Glomerular visceral epithelial cell (primary cell): ENCODE measurements around the gene TRIM60.
"Not testable (repeated sequence)": the region's sequence is repeated elsewhere in the genome, so short reads cannot be mapped to it uniquely, and the experiment has no call there.

ENCODE experiments used
- DNase-seq: peaks from one replicate; pipeline ENCODE4 v3.0.0-alpha.2; 2016; ENCODE audit errors: extremely low spot score

Gene TRIM60

GRCh38 chr4:165031436-165032211 lies at the start of gene TRIM60:
Gene TRIM60, plus strand, starts transcription at chr4:165031999. Its CDS starts 8,074 bp downstream, at chr4:165040073.
- DNase-seq, result no peak

DNA sequence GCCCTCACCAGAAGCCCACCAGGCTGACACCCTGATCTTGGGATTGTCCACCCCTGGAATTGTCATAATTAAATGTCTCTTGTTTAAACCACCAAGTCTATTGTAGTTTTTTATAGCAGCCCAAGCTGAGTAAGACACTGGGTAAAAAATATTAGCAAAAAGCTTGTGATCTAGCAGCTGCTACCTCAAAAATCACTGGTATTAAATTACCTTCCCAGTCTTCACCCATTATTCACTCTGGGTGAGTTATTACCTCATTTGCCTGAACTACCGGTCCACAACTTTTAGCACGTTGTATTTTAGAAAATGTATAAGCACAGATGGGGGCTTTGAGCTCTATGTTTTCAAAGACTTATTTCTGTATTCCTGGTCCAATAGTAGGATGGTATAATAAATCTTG lies 42.3 kb upstream of the TRIM60 start:
- DNase-seq, result no peak

DNA sequence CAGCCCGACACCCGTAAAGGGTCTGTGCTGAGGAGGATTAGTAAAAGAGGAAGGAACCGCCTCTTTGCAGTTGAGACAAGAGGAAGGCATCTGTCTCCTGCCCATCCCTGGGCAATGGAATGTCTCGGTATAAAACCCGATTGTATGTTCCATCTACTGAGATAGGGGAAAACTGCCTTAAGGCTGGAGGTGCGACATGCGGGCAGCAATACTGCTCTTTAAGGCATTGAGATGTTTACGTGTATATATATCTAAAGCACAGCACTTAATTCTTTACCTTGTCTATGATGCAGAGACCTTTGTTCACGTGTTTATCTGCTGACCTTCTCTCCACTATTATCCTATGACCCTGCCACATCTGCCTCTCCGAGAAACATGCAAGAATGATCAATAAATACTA lies 41.0 kb upstream of the TRIM60 start:
- not testable (repeated sequence) for DNase-seq

DNA sequence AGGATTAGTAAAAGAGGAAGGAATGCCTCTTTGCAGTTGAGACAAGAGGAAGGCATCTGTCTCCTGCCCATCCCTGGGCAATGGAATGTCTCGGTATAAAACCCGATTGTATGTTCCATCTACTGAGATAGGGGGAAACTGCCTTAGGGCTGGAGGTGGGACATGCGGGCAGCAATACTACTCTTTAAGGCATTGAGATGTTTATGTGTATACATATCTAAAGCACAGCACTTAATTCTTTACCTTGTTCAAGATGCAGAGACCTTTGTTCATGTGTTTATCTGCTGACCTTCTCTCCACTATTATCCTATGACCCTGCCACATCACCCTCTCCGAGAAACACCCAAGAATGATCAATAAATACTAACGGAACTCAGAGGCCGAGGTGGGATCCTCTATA lies 35.7 kb upstream of the TRIM60 start:
- not testable (repeated sequence) for DNase-seq

DNA sequence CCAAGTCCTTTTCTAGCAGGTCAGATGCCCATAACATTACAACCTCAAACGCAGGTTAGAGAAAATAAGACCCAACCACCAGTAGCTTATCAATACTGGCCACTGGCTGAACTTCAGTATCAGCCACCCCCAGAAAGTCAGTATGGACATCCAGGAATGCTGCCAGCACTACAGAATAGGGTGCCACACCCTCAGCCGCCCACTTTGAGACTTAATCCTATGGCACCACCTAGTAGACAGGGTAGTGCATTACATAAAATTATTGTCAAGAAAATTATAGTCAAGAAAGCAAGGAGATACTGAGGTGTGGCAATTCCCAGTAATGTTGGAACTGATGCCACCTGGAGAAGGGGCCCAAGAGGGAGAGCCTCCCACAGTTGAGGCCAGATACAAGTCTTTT lies 34.5 kb upstream of the TRIM60 start:
- DNase-seq, result peak; percentile 28

GRCh38 chr4:164997941-164998340 lies 33.9 kb upstream of the TRIM60 start:
- no peak for DNase-seq

DNA sequence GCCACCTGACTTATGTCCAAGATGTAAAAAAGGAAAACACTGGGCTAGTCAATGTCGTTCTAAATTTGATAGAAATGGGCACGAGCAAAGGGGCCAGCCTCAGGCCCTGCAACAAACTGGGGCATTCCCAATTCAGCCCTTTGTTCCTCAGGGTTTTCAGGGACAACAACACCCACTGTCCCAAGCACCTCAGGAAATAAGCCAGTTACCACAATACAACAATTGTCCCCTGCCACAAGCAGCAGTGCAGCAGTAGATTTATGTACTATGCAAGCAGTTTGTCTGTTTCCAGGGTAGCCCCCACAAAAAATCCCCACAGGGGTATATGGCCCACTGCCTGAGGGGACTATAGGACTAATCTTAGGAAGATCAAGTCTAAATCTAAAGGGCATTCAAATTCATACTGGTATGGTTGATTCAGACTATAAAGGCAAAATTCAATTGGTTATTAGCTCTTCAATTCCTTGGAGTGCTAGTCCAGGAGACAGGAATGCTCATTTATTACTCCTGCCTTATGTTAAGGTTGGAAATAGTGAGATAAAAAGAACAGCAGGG lies 33.2 kb upstream of the TRIM60 start:
- DNase-seq, result not testable (repeated sequence)

- not testable (repeated sequence) for DNase-seq
Observed at GRCh38 chr4:165001957-165002356, 29.8 kb upstream of the TRIM60 start.

DNA sequence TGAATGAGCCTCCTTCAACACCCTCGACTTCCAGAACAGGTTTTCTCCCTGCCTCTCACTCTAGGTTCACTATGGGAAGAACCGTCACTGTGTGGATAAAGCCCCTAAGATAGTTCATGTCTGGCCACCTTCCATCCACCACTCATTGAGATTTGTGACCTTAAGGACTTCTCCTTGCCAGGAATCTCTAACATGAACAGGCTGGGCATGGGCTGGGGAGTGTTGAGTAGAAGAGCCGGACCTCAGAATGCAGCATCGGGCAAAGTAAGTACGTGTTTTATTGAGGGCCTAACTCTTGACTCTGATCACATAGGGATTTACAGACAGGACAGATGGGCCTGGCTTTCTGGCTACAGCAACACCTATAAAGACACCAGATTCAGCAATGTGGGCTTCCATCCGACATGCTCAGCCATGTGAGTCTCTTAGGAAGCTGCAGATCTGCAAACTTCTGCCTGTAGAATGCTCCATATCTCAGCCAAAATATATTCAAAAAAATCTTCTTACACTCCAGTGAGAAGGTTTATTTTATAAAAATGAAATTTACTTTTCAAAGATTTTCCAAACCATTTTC lies 26.4 kb upstream of the TRIM60 start:
- no peak for DNase-seq

DNA sequence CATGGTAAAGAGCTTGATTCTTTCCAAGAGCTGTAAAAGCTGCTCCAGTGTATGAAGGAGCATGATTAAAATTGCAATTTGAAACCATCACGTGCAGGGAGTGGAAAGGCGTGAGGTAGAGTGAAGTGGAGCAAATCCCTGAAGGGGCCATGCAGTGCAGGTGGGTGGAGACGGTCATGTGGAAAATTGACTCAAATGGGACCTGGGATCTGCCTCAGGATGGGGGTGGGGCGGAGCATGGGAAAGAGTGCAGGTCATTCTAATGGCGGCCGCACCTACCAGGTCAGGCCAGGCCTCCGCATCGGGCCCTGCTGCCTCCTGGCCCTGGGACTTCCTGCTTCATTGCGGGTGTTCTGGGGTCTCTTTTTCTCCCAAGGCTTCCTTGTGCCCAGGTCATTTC lies 25.3 kb upstream of the TRIM60 start:
- no peak for DNase-seq

GRCh38 chr4:165006886-165007285 lies 24.9 kb upstream of the TRIM60 start:
- no peak for DNase-seq

DNA sequence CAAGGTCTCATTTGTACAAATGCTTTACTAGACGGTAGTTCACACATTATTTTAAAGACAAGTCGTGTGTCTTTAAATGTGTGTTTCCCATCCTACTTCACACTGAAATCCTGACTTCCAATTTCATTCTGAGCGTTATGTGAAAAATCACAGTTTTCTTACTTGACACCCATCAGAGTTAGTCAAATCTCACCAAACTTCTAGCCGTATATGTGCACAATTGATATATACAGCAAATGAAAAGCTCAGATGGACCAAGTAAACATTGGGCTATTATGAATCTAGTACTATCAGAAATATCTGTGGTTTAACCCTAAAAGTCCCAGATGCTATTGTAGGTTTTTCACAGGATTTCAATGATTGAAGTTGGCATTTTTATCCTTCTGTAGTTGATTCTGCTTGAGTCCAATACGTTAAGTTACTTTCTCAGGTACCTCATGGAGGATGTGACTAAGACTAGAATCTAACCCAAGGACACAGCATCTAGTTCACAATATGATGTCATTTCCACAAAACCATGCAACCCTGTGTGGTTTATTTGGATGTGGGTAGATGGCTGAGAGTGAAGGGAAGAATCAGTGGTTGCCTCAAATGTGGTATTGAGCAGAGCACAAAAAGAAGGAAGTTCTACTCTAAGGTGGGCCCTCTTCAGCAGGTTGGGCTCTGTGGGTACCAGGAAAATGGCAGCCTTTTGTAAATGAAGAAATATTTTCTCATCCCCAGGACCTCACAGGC lies 22.1 kb upstream of the TRIM60 start:
- no peak for DNase-seq

DNA sequence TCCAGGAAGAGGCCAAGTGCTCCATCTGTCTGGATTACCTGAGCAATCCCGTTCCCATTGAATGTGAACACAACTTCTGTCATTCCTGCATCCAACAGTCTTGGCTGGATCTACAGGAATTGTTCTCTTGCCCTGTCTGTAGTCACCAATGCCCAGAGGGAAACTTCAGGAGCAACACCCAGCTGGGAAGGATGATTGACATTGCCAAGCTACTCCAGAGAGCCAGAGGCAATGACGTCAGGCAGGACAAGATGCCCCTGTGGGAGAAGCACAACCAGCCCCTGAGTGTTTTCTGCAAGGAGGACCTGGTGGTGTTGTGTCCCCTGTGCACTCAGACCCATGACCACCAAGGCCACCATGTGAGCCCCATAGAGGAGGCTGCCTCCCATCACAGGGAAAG lies 21.3 kb upstream of the TRIM60 start:
- DNase-seq, result no peak

DNA sequence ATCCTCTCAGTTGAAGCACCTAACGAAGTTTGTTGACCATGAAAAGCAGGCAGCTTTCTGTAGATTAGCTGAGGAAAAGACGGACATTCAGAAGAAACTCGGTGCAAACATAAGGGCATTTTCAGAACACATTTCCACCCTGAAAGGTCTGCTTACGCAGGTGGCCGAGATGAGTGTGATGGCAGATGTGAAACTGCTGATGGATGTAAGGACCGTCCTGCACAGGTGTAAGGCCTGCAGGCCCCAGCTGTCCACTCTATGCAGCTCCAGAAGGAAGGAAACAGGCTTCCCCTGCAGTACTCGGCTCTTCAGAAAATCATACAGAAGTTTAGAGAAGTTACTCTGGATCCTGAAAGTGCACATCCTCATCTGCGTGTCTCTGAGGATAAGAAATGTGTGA lies 20.8 kb upstream of the TRIM60 start:
- no peak for DNase-seq

GRCh38 chr4:165011403-165011802 lies 20.4 kb upstream of the TRIM60 start:
- no peak for DNase-seq

GRCh38 chr4:165013691-165014090 lies 18.1 kb upstream of the TRIM60 start:
- DNase-seq, result no peak

- DNase-seq, result peak; percentile 10
Observed at GRCh38 chr4:165016971-165017370, 14.8 kb upstream of the TRIM60 start.

GRCh38 chr4:165019995-165020394 lies 11.8 kb upstream of the TRIM60 start:
- not testable (repeated sequence) for DNase-seq

- not testable (repeated sequence) for DNase-seq
Observed at GRCh38 chr4:165025782-165026181, 6.0 kb upstream of the TRIM60 start.

- peak; percentile 15 for DNase-seq
Observed at GRCh38 chr4:165027762-165028402, 3.9 kb upstream of the TRIM60 start.

GRCh38 chr4:165048170-165048569 lies 16.4 kb downstream of the TRIM60 start:
- DNase-seq, result no peak

GRCh38 chr4:165052627-165053026 lies 20.8 kb downstream of the TRIM60 start:
- no peak for DNase-seq
